Measurements from ENCODE around the gene TYR. TPM values are rescaled to one million over a fixed set of nuclear protein-coding genes. Genes with fewer than 3 reads are reported as not detected.

TYR gene
- total RNA-seq, 1 experiment from 2014 or later, result not detected

Other genes with a start within 250 kb of the TYR start
- gene GRM5, start 111.9 kb upstream of the TYR start, total RNA-seq (2014; rRNA removed; shearing (Covaris generic)), result not detected in 2 replicates

Measured in Daoy (cell line).